Sigmoid colon (tissue), 7 donors: Measurements from ENCODE around the gene RANBP1. TPM values are rescaled to one million over a fixed set of nuclear protein-coding genes. Genes with fewer than 3 reads are reported as not detected.

Source experiments
- DNase-seq: peaks from one replicate; pipeline ENCODE4 v3.0.0-alpha.2; 2019
- H3K27ac ChIP-seq, 4 donors: fragments of 200-600 bp; sonication (generic); one replicate each; pipeline ENCODE4 v1.5.1; 2016 to 2019; ENCODE audit warnings: mild to moderate bottlenecking in 1 of 4
- H3K27me3 ChIP-seq, 3 donors: fragments of 200-600 bp; sonication (generic); one replicate each; pipeline ENCODE4 v1.5.1; 2019; ENCODE audit warnings: mild to moderate bottlenecking in 1 of 3
- H3K36me3 ChIP-seq, 4 donors: fragments of 200-600 bp; sonication (generic); one replicate each; pipeline ENCODE4 v1.5.1; 2016 to 2019
- H3K4me1 ChIP-seq, 4 donors: fragments of 200-600 bp; sonication (generic); one replicate each; pipeline ENCODE4 v1.5.1; 2017 to 2019
- H3K4me3 ChIP-seq, 4 donors: fragments of 200-600 bp; sonication (generic); one replicate each; pipeline ENCODE4 v1.5.1; 2017 to 2019; ENCODE audit warnings: mild to moderate bottlenecking in 2 of 4, moderate library complexity in 1 of 4
- H3K9me3 ChIP-seq, 4 donors: fragments of 200-600 bp in 3 of 4; sonication (generic) in 3 of 4; one replicate each; pipeline versions ENCODE4 v1.5.1 to v1.6.1; 2013 to 2019
- CTCF ChIP-seq, 4 experiments: fragments of 450-650 bp in 3 of 4; fragments of 200-600 bp in 1 of 4; IDR thresholded peaks; one replicate each; pipeline ENCODE4 v1.5.1; 2016 to 2019; ENCODE audit warnings: antibody characterized with exemption in 4 of 4, mild to moderate bottlenecking in 3 of 4, moderate library complexity in 2 of 4
- EP300 ChIP-seq, 4 donors: sonication (generic); formaldehyde crosslinking; IDR thresholded peaks; one replicate each; pipeline ENCODE4 v1.6.1; 2017; ENCODE audit warnings: antibody characterized with exemption in 4 of 4
- POLR2A ChIP-seq, 2 donors: fragments of 450-650 bp; IDR thresholded peaks; one replicate each; pipeline ENCODE4 v1.6.1; 2016; ENCODE audit warnings: antibody characterized with exemption in 2 of 2, mild to moderate bottlenecking in 2 of 2, moderate library complexity in 2 of 2
- POLR2AphosphoS5 ChIP-seq, 4 donors: sonication (generic); formaldehyde crosslinking; IDR thresholded peaks; one replicate each; pipeline ENCODE4 v1.6.1; 2017; ENCODE audit warnings: antibody characterized with exemption in 4 of 4
- WGBS, 2 donors: extraction: QIAGEN DNeasy Blood & Tissue Kit; methylation state at CpG; one replicate each; pipeline ENCODE4 v1.1.7; 2013; 5-methylcytosine and 5-hydroxymethylcytosine counted together
- intact Hi-C: fragments of 100-400 bp; cut with DNase I; formaldehyde crosslinking; loops from one replicate; pipeline ENCODE4 v1.15.1; 2023
- polyA plus RNA-seq, 3 donors: library from polyadenylated mRNA; stranded (reverse); fragments of 200-250 nt; gene quantifications; one replicate each; pipeline ENCODE4 v1.2.3, GENCODE V29; 2013
- total RNA-seq, 4 donors: library from RNA; depleted of rRNA; stranded (reverse); fragments of >200 nt; gene quantifications; one replicate each; pipeline ENCODE4 v1.1.0, GENCODE V29; 2016
- donor health status: healthy with polysubstance abuse.
- donor health status: Bipolar disorder and iron deficiency.
- donor health status: healthy.

Gene RANBP1
- total and polyA plus RNA-seq, 7 donors, result 67.9 to 194 (median 154) TPM

GRCh38 chr22:20137113-20137512 lies 21.2 kb downstream of the RANBP1 start:
- Histone ChIP-seq H3K9me3 (no peaks in the 10 kb centered on the region), H3K4me1 (peaks cover 0 to 67% (median 62%) of the 10 kb centered on the region in 4 donors), H3K4me3 (no peak overlapping the region), H3K36me3 (peaks cover 0 to 14% (median 0%) of the 10 kb centered on the region in 4 donors), H3K27ac (peak overlapping the region in 2 of 4 donors; percentile 28 to 39), H3K27me3 (no peaks in the 10 kb centered on the region)
- intact Hi-C loops, result loop anchor here (10.0 kb wide), 1 partner anchor 282 kb away; the partner anchor contains the start of genes GNB1L and RTL10
- WGBS, 2 donors, result 86 to 88% methylated on average over 13 of the region's 13 CpGs
- TF ChIP-seq POLR2A (IDR thresholded peaks at IDR 0.05), result no peak
- DNase-seq, result no peak

DNA sequence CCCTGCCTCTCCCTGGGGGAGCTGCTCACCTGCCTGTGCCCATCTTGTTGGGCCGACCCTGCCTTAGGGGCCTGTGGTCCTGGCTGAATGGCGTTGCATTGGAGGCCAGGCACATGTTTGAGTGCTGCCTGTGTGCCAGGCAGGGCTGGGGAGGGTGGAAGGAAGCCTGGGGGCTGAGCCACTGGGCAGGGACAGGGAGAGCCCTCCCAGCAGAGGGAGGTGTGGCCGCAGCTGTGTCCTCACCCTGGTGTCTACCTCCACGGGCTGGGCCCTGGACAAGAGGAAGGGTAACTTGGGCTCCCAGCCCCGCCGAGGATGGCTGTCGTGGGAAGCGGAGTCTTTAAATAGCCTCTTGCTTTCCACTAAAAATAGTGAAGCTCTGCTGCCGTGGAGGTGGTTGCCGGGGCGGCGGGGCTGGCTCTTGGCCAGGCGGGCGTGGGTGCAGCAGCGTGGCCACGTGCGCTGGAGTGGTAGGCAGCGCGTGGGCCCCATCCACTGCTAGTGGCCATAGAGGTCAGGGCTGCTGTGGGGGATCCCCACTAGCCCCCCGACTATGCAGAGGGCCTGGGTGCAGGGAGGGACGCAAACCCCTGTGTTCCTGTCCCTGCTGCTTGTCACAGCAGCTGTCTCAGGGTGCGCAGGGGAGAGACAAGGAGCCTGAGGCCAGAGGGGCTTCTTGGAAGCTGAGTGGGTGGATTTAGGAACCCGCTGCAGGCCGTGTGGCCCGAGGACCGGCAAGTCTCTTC lies 21.9 kb downstream of the RANBP1 start:
- no peaks in the 10 kb centered on the region for H3K9me3 ChIP-seq
- TF ChIP-seq EP300 (IDR thresholded peaks at IDR 0.05) (no peak), POLR2AphosphoS5 (IDR thresholded peaks at IDR 0.05) (no peak), POLR2A (IDR thresholded peaks at IDR 0.05) (no peak), CTCF (IDR thresholded peaks at IDR 0.05) (no peak)

DNA sequence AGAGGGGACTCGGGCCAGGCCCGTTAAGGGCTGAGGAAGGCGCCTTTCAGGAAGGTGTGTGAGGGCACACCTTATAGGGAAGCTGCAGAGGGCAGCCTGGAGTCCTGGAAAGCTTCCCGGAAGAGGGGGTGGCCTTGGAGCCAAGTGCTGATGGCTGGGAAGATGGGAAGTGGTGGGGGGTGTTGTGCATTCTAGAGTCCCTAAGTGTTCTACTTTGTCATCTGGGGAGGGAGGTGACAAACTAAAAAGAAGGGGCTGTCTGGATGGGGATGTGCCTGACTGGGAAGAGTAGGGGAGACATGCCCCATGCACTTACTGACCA lies 22.5 kb downstream of the RANBP1 start:
- H3K4me1 ChIP-seq, result peaks cover 0 to 54% (median 49%) of the 10 kb centered on the region in 4 donors
- H3K9me3 ChIP-seq, result no peaks in the 10 kb centered on the region
- peak overlapping the region; percentile 14 to 42 (median 34) for H3K27ac ChIP-seq
- WGBS, 2 donors, result 24 to 66% methylated on average over 4 of the region's 4 CpGs
- DNase-seq, result no peak
- H3K4me3 ChIP-seq, result no peak overlapping the region
- H3K36me3 ChIP-seq, result peaks cover 0 to 22% (median 0%) of the 10 kb centered on the region in 4 donors
- intact Hi-C loops, result loop anchor here (10.0 kb wide), 1 partner anchor 284 kb away; the partner anchor contains the start of genes GNB1L and RTL10
- no peaks in the 10 kb centered on the region for H3K27me3 ChIP-seq
- TF ChIP-seq POLR2A (IDR thresholded peaks at IDR 0.05), result no peak
- TF ChIP-seq EP300 (IDR thresholded peaks at IDR 0.05), result no peak
- no peak for TF ChIP-seq CTCF (IDR thresholded peaks at IDR 0.05)
- TF ChIP-seq POLR2AphosphoS5 (IDR thresholded peaks at IDR 0.05), result no peak

More for the DNA sequence above, 21.9 kb downstream of the RANBP1 start:
- Histone ChIP-seq H3K27ac (peak overlapping the region; percentile 14 to 42 (median 34)), H3K36me3 (peaks cover 0 to 16% (median 0%) of the 10 kb centered on the region in 4 donors), H3K4me3 (peak overlapping the region in 1 of 4 donors; percentile 15), H3K27me3 (no peaks in the 10 kb centered on the region), H3K4me1 (peaks cover 0 to 59% (median 54%) of the 10 kb centered on the region in 4 donors)
- DNase-seq, result no peak
- intact Hi-C loops, result loop anchor here (10.0 kb wide), 1 partner anchor 283 kb away; the partner anchor contains the start of genes GNB1L and RTL10
- 39 to 47% methylated on average over 26 of the region's 26 CpGs for WGBS, 2 donors

GRCh38 chr22:20138868-20139267 lies 23.0 kb downstream of the RANBP1 start:
- Histone ChIP-seq H3K9me3 (no peaks in the 10 kb centered on the region), H3K4me1 (peaks cover 0 to 49% (median 45%) of the 10 kb centered on the region in 4 donors), H3K4me3 (no peak overlapping the region), H3K27ac (no peak overlapping the region), H3K27me3 (no peaks in the 10 kb centered on the region), H3K36me3 (peaks cover 0 to 26% (median 0%) of the 10 kb centered on the region in 4 donors)
- TF ChIP-seq POLR2A (IDR thresholded peaks at IDR 0.05) (no peak), POLR2AphosphoS5 (IDR thresholded peaks at IDR 0.05) (no peak), CTCF (IDR thresholded peaks at IDR 0.05) (no peak), EP300 (IDR thresholded peaks at IDR 0.05) (no peak)
- intact Hi-C loops, result loop anchor here (10.0 kb wide), 1 partner anchor 284 kb away; the partner anchor contains the start of genes GNB1L and RTL10
- 91 to 92% methylated on average over 16 of the region's 16 CpGs for WGBS, 2 donors
- no peak for DNase-seq

DNA sequence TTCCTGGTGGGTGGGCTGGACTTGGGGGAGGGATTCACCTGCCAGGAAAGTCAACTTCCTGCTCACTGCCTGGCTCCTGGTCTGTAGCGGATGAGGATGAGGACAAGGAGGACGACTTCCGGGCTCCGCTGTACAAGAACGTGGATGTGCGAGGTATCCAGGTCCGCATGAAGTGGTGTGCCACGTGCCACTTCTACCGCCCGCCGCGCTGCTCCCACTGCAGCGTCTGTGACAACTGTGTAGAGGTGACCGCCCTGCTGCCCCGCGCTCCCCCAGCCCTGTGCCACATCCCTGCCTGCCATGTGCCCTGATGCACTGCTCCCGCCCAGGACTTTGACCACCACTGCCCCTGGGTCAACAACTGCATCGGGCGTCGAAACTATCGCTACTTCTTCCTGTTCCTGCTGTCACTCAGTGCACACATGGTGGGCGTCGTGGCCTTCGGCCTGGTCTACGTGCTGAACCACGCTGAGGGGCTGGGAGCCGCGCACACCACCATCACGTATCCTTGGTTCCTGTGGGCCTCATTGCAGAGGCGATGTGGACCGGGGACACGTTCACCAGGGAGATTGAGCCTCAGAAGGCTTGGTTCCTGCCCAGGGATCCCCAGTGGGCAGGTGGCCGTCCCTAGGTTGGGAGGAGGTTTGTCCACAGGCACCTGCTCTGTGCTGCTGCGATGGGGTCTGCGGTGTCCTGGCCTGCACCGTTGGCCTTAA lies 23.6 kb downstream of the RANBP1 start:
- H3K9me3 ChIP-seq, result no peaks in the 10 kb centered on the region
- intact Hi-C loops, result loop anchor here (10.0 kb wide), 1 partner anchor 285 kb away; the partner anchor contains the start of genes GNB1L and RTL10
- DNase-seq, result no peak
- H3K36me3 ChIP-seq, result peaks cover 0 to 31% (median 0%) of the 10 kb centered on the region in 4 donors
- TF ChIP-seq CTCF (IDR thresholded peaks at IDR 0.05), result no peak
- TF ChIP-seq POLR2AphosphoS5 (IDR thresholded peaks at IDR 0.05), result no peak
- no peak for TF ChIP-seq EP300 (IDR thresholded peaks at IDR 0.05)
- no peak for TF ChIP-seq POLR2A (IDR thresholded peaks at IDR 0.05)
- no peaks in the 10 kb centered on the region for H3K27me3 ChIP-seq
- H3K4me3 ChIP-seq, result no peak overlapping the region
- WGBS, 2 donors, result 85 to 93% methylated on average over 36 of the region's 36 CpGs
- no peak overlapping the region for H3K27ac ChIP-seq
- H3K4me1 ChIP-seq, result peaks cover 0 to 42% (median 39%) of the 10 kb centered on the region in 4 donors
